ENCODE results near the gene HSP90AB1.

The HSP90AB1 gene

DNA sequence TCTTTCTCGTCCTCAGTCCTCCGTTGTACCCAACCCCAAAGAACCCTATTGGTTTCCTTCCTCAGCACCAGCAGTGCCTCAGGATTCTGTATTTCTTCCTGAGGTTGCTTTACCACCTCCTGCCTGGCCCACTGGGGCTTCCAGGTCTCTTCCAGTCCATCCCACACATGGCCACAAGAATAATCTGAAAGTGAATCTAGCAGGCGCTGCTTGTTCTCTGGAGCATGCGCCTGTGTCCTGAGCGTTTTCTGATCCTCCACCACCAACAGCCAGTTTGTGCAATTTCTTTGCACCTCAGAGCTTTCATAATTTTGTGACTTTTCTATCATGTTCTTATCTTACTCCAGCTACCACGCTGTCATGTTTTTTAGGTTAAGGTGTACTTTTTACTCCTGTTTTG lies 11.6 kb upstream of the HSP90AB1 start:
- DNase-seq (ENCODE audit: low read depth in 2 of 2): no peak

DNA sequence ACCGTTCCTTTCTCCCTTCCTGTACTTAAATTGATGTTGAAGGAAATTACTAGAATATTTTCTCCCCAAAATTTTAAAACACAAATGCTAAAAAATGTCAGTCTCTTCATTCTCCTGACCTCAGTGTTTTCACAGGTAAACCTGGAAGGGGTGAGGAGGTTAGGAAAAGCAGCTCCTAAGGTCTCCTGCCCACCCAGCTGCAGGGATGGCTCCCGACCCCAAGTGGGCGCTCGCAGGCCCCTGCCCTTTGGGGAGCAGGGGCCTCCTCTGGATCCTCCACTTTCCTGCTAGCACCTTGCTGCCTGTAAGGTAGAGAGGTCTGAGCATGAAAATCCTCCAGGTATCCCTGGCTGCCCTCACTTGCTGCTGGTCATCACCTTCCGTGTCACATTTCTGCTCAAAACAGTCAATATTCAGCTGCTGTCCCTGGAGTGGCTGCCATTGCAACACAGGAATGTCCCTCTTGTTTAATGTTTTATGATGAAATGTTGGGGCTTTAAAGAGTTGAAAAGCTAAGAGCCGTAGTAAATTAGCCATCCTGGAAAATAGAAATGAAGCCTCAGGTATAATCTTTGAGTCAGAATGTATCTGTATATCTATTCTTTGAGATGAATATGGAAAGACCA lies 10.9 kb upstream of the HSP90AB1 start:
- DNase-seq (ENCODE audit: low read depth in 2 of 2): no peak

DNA sequence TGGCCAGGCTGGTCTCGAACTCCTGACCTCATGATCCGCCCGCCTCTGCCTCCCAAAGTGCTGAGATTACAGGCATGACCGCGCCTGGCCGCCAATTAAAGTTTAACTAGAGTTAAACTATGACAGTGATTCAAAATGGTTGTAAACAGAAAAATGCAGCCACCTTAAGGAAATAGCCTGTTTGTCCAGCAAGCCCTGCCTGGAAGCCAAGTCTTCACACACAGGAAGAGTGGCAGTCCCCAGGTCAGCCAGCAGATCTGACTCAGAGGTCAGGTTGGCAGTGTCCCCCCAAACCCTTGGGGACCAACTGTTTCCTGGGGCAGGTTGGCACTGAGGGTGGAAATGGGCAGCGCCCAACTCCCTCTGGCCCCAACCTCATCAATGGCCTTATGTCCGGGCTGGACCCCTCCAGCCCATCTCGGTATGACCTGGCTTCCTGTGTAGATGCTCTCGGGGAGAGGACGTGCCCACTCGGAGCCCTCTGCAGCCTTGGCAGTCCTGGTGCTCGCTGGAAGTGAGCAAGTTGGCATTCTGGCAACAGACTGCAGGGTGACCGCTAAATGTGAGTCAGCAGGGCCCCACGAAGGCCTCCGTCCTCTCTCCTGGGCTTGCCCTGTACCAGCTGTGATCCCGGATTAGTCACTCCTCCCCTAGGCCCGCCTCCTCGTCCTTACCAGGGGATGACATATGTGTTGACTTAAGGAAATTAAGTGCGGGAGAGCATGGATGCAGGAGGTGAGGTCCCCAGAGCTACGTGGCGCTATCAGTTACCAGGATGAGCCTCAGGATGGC lies 9.7 kb upstream of the HSP90AB1 start:
- peak; percentile 53 for DNase-seq (ENCODE audit: low read depth in 2 of 2)

DNA sequence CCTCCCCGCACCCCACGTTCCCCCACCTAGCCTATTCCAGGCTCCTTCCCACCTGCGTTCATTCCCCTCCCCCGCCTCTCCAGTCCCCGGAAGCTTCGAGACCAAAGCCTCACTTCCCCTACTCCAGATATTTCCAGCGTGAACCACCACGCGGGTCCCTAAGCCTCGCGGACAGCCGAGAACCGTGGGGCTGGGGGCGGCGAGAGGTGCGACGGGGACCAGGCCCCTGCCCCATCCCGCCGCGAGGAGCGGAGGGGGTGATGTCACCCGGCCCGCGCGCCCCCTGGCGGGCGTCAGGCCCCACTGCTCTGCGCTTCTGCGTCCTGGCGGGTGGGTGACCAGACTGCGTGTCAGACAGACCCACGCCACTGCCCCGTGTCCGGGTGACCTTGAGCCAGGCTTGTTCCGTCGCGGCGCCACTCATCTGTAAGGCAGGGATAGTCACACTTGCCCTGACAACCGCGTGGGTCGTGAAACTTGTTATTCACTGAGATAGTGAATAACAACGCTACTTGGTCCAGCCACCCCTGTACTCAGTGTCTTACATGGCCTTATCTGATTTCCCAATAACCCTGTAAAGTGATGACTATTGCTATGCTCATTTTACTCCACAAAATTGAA lies 9.0 kb upstream of the HSP90AB1 start:
- peak; percentile 67 to 71 for DNase-seq (ENCODE audit: low read depth in 2 of 2)

DNA sequence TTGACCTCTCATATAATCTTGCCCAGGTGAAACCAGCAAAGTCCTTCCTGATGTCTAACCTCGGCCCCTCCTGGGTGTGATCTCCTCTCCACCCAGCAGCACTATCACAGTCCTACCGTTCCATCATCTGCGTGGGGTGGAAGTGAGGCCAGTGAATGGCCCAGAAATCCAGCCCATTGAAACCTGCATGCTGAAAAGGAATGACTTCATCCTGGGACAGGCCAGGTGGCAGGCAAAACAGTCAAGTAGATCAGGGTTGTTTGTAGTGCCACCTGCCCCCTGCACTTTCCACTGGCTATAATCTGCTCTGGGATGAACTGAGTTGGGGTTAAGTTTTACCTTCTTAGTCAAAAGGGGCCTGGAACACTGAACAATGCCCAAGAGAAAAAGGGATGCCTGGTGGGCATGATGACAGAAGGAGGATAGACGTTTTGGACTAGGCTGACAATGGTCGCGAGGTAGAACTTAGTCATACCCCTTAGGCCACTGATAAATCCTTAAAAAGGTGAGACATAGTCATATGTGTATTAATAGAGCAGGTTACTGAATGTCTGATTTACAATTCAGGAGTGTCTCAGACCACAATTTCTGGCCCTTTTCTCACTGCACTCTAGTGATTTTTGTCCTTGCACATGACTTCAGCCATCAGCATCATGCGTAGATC lies 8.1 kb upstream of the HSP90AB1 start:
- no peak for DNase-seq (ENCODE audit: low read depth in 2 of 2)

DNA sequence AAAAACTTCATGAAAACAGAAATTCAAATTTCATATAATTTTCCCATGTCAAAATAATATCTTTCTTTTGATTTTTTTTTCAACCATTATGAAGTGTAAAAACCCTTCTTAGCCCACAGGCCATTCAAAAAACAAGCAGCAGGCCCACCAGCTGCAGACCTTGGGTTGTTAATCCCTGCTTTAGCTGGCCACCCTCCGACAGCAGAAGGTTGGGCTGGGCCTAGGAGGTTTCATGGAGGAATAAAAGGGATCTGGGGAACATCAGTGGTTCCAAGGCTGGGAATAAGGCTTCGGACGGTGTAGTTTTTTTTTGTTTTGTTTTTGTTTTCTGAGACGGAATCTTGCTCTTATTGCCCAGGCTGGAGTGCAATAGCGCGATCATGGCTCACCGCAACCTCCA lies 3.6 kb upstream of the HSP90AB1 start:
- DNase-seq (ENCODE audit: low read depth in 2 of 2): no peak

DNA sequence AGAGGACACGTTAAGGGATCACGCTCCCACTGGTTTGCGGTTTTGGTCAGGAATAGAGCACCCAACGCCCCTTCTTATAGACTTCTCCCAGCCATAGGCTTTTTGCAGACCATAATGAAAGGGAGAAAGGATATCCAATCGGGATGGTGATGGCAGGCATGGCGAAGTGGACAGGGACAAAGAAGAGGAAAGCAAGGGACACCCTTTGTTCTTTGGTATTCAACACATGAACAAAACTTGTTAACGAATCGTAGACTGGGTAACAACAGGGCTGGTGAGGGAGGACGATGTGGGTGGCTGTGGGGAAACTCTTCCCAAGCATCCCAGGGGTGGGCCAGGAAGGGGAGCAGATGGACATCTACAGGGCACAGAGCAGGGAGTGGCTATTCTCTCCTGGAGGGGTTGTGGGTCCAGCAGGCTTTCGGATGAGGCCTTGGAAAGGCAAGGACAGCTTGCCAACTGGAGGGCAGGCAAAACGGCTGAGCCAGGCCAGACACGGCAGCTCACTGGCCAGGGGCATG lies 1.4 kb upstream of the HSP90AB1 start:
- DNase-seq (ENCODE audit: low read depth in 2 of 2): no peak

DNA sequence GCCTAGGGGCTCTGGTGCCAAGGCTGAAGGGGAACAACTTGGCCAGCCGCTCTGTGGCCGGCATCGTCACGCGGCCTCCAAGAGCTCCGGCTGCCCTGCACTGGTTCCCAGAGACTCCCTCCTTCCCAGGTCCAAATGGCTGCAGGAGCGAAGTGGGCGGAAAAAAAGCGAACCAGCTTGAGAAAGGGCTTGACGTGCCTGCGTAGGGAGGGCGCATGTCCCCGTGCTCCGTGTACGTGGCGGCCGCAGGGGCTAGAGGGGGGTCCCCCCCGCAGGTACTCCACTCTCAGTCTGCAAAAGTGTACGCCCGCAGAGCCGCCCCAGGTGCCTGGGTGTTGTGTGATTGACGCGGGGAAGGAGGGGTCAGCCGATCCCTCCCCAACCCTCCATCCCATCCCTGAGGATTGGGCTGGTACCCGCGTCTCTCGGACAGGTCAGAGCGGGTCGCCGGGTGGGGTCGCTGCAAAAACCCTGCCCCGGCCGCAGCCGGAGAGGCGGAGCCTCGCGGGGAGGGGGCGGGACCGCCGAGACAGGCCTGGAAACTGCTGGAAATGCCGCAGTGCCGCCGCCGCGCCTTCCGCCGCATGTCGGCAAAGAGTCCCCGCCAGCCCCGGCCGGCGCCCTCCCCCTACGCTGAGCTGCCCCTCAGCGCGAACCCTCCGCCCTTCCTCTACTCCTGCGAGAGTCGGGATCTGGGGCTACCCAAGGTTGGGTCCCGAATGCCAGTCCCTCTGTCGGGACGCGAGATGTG lies 814 bp upstream of the HSP90AB1 start:
- peak; percentile 83 for DNase-seq (ENCODE audit: low read depth in 2 of 2)

DNA sequence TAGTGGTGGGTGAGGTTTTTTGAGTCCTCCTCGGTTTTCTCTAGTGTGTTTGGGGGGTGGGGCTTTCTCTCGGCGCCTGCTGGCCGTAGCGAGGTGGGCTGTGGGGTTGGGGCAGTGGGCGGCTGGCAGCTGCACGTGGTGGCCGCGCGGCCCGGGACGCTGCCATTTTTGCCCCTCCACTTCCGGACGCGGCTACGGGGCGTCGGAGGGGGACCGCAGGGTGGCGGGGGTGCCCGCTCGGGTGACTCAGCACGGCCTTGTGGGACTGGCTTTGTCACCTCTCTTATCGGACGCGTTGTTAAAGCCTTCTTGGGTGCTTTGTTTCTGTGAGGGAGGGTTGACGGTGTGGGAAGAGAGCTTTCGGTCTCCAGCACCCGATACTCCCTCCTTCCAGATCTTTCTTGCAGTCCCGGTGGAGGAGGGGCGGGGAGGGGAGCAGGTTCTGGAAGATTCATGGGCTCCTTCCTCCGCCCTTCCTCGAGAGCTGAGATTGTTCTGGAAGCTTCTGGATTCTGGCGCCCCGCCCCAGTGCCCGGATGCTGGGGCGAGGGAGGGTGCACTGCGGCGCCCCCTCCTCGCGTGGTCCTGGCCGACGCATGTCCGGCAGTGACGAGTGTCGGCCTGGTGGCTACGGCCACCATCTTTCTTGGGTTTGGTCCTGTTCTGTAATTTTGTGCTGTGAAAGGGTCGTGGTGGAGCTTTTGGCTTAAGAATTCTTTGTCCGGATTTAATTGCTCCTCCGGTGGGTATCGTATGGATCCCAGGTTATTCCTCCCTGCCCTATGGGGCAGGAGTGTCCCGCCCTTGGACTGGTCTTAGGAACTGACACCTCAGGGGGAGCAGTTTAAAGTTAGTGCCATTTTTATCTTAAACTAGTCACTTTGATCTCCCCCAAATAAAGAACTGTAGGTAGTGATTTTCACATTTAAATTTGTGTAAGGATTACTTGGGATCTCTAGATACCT lies 719 bp downstream of the HSP90AB1 start:
- DNase-seq (ENCODE audit: low read depth in 2 of 2): peak; percentile 73 to 80

DNA sequence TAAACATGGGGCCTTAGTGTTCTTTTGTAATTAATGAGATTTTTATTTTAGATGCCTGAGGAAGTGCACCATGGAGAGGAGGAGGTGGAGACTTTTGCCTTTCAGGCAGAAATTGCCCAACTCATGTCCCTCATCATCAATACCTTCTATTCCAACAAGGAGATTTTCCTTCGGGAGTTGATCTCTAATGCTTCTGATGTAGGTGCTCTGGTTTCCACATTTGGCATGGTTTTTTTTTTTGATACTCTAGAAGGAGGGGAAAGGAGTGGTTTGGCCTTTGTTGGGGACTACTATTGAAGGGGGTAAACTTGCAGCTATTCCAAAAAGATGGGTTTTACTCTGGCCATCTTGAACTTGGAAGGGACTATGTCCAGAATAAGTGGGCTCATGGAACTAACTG lies 1.7 kb downstream of the HSP90AB1 start:
- no peak for DNase-seq (ENCODE audit: low read depth in 2 of 2)

DNA sequence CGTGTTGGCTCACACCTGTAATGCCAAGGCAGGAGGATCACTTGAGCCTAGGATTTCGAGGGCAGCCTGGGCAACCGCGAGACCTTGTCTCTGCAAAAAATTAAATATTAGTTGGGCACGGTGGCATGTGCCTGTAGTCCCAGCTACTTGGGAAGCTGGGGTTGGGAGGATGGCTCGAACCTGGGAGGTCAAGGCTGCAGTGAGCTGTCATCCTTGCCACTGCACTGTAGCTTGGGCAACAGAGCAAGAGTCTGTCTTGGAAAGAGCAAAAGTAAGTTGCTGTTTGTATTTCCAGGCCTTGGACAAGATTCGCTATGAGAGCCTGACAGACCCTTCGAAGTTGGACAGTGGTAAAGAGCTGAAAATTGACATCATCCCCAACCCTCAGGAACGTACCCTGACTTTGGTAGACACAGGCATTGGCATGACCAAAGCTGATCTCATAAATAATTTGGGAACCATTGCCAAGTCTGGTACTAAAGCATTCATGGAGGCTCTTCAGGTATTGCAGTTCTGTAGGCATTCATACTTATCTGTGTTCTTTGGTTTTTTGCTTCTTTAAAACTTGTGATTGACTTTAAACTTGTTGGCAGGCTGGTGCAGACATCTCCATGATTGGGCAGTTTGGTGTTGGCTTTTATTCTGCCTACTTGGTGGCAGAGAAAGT lies 2.3 kb downstream of the HSP90AB1 start:
- DNase-seq (ENCODE audit: low read depth in 2 of 2): no peak

DNA sequence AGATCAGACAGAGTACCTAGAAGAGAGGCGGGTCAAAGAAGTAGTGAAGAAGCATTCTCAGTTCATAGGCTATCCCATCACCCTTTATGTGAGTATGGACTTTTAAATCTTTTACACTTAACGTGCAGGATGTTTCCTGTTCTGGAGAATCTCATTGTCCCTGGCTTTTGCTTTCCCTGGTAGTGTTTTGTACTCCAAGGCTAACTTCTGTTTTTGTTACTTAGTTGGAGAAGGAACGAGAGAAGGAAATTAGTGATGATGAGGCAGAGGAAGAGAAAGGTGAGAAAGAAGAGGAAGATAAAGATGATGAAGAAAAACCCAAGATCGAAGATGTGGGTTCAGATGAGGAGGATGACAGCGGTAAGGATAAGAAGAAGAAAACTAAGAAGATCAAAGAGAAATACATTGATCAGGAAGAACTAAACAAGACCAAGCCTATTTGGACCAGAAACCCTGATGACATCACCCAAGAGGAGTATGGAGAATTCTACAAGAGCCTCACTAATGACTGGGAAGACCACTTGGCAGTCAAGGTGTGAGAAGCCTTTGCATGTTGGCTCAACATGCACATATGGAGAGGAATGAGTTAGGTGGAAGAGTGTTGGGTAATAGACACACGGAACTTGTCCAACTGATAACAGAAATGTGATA lies 3.3 kb downstream of the HSP90AB1 start:
- DNase-seq (ENCODE audit: low read depth in 2 of 2): no peak

DNA sequence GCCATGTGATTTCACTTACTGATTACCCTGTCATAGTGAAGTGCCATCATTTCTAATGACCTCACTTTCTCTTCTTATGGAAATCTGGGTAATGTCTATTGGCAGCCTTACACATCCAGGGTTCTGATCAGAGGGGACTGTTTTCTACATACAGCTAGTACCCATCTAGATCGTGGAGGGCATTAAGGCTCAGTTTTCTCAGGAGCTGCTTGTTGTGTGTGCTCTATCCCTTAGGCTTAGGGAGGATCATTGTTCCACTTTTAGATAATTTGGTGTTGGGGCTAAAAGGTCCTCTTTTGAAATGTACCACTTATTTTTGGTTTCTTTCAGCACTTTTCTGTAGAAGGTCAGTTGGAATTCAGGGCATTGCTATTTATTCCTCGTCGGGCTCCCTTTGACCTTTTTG lies 3.8 kb downstream of the HSP90AB1 start:
- no peak for DNase-seq (ENCODE audit: low read depth in 2 of 2)

DNA sequence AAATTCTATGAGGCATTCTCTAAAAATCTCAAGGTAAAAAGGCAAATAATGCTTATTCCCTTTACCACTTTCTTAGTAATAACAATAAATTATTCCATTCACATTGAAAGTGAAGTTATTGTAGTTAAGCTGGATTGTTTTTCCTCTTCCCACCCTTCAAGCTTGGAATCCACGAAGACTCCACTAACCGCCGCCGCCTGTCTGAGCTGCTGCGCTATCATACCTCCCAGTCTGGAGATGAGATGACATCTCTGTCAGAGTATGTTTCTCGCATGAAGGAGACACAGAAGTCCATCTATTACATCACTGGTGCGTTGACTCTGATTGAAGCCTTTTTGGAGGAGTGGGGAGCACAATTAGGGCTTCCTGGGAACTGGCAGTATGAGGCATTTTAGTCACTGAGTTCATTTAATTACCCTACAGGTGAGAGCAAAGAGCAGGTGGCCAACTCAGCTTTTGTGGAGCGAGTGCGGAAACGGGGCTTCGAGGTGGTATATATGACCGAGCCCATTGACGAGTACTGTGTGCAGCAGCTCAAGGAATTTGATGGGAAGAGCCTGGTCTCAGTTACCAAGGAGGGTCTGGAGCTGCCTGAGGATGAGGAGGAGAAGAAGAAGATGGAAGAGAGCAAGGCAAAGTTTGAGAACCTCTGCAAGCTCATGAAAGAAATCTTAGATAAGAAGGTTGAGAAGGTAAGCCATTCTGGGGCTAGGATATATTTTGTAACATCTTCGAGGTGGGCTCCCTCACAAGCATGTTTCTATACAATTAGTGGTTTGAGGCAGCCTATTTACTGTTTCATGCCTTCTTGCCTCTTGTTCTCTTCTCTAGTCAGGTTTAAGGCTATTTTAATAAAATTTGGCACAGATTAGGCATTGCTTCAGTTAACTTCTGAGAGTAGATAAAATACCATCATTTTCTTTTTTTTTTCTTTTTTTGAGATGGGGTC lies 4.9 kb downstream of the HSP90AB1 start:
- no peak for DNase-seq (ENCODE audit: low read depth in 2 of 2)

DNA sequence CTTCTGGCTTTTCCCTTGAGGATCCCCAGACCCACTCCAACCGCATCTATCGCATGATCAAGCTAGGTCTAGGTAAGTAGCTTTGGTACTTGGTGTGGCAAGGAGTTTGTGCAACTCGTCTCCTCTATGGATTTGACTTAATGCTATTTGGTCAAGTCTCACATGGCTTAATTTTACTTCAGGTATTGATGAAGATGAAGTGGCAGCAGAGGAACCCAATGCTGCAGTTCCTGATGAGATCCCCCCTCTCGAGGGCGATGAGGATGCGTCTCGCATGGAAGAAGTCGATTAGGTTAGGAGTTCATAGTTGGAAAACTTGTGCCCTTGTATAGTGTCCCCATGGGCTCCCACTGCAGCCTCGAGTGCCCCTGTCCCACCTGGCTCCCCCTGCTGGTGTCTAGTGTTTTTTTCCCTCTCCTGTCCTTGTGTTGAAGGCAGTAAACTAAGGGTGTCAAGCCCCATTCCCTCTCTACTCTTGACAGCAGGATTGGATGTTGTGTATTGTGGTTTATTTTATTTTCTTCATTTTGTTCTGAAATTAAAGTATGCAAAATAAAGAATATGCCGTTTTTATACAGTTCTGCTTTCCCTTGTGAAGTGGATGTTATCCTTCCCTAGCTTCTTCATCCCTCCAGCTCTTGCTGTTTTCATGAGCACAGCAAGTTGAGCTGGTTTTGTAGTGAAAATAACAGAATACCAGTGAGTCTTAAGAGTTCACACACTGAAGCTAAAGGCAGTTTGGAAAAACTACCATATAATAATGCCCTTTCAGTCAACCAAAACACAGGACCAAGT lies 6.6 kb downstream of the HSP90AB1 start:
- DNase-seq (ENCODE audit: low read depth in 2 of 2): no peak

DNA sequence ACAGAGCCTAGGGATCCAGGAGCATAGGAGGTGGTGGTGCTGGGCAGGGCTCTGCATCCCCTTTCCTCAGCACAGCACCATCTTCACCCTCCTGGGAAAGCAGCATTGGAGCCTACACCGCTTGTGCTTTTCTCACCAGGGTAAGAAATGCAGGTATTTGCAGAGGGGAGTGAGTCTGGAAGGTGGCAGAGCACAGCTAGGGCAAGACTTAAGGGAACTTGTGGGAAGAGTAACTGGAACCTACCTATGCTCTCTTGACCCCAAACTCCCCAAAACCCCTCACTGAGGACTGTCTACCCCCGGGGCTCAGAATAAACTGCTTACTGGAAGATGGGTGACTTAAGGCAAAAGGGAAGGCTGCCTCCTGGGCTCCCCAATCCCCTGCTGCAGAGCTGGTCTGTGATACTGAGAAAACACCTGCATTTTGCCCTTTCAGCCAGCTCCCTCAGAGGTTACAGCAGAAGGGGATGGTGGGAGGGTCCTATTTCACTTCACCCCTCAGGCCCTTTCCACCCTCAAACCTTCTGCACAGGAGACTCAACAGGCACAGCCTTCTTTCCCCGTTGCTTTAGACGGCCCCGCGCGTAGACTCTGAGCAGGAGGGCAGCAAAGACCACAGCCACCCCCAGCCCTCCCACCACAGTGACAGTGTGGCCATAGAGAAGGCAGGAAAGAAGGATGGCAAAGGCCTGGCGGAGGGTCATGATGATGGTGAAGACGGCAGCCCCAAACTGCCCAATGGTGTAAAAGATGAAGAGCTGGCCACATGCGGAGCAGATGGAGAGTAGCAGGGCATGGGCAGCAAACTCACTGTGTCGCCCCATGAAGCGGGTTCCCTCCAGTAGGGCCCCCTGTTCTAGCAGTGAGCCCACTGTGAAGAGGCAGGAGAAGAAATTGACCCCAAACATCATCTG lies 7.5 kb downstream of the HSP90AB1 start:
- no peak for DNase-seq (ENCODE audit: low read depth in 2 of 2)

All from activated CD4-positive, alpha-beta T cell treated with anti-CD3 and anti-CD28 coated beads for 24 hours (primary cell).